H4 (cell line): ENCODE results near the gene NDUFA7. TPM values are rescaled to one million over a fixed set of nuclear protein-coding genes. Genes with fewer than 3 reads are reported as not detected.
"Not testable (repeated sequence)": the region's sequence is repeated elsewhere in the genome, so short reads cannot be mapped to it uniquely, and the experiment has no call there.

Source experiments
- DNase-seq: peaks from one replicate; pipeline ENCODE4 v3.0.0-alpha.2; 2015; ENCODE audit warnings: low spot score
- total RNA-seq: library from RNA; depleted of rRNA; stranded (reverse); fragments of >200 nt; shearing (Covaris generic); gene quantifications from 2 replicates; pipeline ENCODE4 v1.2.3, GENCODE V29; 2014

The NDUFA7 gene
- total RNA-seq, 1 experiment from 2014 or later = 71.5 TPM

DNA sequence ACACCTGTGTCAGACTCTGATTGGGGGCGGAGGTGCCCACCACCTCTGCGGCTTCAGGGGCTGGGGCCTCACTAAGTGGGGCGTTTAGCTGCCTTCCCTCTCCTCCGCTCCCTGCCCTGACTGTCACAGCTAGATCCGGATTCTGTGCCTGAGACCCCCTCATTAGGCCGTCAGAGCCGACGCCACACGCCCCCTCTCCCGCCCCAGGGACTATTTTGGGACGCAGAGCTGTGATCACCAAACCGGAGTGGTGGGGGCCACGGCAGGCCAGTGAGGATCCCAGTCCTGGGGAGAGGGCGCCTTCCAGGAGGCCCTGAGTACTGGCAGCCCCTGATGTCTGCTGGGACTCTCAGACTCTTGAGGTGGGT lies 21.1 kb upstream of the NDUFA7 start:
- DNase-seq = no peak

DNA sequence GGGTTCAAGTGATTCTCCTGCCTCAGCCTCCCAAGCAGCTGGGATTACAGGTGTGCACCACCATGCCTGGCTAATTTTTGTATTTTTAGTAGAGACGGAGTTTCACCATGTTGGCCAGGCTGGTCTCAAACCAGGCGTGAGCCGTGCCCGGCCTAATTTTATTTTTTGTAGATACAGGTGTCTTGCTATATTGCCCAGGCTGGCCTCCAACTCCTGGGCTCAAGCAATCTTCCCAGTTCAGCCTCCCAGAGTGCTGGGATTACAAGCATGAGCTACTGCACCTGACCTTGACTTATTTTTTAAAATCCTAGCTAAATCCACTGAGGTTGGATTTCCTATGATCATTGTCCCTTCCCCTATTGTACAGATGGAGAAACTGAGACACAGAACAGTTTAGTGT lies 20.3 kb upstream of the NDUFA7 start:
- DNase-seq = not testable (repeated sequence)

DNA sequence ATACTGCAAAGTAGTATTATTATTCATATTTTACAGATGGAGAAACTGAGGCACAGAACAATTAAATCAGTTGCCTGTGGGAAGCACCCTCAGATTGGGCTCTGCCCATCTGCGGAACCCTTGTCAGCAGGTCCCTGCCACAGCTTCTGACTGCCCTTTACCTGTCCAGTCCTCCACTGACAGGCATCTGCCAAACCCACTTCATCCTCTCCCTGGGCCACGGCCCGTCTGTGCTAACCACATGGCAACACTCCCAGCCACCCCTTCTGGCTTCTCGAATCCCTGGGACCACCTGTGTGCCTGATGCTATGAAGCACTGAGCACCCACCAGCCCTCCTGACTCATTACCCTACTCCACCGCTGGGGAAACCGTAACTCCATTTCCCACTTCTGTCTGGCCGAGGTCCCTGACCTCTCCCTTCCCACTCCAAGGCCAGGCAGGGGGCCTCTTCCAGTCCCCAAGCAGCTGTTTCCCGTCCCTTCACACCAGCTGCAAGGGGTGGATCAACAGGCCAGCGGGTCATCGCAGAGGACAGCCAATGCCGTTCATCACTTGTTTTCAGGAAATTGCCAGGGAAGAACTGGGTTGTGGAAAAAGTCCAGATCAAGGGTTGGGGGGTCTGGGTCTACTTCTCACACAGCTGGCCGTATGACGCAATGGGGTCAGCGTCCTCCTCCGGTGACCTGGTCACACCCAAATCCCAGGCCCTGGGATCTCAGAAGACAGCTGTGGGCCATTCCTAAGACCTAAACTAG lies 19.3 kb upstream of the NDUFA7 start:
- no peak for DNase-seq

DNA sequence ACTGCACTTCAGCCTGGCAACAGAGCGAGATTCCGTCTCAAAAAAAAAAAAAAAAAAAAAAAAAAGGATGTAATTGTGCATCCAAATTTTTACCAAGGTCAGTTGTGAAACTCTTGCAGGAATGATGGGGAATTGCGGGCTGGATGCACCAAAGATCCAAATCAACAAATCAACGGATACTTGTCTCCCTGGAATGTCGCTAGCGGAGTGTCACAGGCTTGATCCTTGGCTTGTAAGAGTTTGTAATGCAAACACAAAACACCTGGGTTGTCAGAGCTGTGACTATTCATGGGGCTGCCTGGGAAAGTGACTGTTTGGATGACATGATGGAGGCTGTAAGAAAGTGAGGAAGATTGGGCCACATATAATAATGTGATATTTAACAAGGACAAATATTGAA lies 17.7 kb upstream of the NDUFA7 start:
- no peak for DNase-seq

DNA sequence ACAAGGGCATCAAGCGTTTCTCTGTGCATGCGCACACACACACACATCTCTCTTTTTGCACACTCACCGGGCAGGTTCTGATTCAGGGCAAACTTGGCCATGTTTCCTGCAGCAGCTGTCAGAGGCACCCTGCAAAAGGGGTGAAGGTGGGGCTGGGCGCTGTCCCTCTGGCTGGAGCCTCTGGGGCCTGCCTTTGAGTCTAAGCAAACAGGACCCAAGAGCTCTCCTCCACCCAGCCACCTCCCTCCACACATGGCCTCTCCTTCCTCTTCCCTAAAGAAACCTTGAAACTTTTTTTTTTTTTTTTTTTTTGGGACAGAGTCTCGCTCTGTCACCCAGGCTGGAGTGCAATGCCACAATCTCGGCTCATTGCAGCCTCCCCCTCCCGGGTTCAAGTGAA lies 16.6 kb upstream of the NDUFA7 start:
- DNase-seq = no peak

DNA sequence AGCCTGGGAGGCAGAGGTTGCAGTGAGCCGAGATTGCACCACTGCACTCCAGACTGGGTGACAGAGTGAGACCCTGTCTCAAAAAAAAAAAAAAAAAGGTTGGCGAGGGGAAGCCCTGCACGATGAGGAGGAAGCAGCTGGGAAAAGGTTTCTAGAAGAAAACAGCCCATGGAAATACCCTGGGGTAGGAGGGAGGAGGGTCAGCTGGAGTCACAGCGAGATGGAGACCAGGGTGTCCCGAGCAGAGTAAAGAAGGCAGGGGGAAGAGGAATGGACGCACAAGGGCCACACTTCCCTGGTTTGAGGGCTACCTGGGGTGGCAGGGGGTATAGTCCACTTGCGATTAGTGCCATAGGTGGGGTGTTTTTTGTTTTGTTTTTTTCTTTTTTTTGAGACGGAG lies 15.5 kb upstream of the NDUFA7 start:
- DNase-seq = no peak

DNA sequence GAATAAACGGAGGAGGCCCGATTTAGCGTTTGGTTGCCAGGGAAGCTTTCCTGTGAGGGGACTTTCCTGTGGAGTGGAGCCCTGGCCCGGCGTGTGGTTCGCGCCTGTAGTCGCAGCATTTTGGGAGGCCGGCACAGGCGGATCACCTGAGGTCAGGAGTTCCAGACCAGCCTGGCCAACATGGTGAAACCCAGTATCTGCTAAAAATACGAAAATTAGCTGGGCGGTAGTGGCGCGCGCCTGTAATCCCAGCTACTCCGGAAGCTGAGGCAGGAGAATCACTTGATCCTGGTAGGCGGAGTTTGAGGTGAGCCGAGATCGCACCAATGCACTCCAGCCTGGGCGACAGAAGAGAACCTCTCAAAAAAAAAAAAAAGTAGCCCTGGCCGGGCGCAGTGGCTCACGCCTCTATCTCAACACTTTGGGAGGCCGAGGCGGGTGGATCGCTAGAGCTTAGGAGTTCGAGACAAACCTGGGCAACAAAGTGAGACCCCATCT lies 14.9 kb upstream of the NDUFA7 start:
- no peak for DNase-seq

DNA sequence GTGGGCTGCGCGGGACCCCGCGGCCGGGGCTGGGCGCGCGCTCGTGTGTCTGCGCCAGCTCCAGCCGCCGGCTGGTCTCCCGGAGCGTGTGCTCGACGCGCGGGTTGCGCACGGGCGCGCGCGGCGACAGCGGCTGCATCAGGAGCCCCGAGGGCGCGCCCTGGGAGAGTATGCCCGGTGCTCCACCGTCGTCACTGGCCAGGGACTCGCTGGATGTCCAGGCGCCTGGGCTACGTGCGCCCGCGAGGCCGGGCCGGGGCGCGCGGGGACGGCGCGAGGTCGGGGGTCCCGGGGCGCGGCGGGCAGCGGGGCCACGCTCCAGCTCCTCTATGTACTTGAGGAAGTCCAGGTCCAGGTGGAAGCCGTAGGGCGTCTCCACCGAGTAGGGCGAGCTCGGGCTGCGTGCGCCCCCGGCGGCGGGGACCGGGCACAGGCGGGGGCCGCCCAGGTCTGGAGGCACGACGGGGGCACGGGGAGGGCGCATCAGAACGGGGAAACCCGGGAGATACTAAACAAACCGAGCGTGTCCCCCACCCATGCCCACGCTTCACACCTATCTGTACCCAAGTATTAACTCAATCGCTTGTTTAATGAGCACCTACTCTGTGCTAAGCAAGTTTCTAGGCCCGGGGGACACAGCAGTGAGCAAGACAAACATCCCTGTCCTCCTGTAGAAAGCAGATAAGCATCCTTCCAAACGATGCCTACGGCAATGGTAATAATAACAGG lies 14.3 kb upstream of the NDUFA7 start:
- no peak for DNase-seq

DNA sequence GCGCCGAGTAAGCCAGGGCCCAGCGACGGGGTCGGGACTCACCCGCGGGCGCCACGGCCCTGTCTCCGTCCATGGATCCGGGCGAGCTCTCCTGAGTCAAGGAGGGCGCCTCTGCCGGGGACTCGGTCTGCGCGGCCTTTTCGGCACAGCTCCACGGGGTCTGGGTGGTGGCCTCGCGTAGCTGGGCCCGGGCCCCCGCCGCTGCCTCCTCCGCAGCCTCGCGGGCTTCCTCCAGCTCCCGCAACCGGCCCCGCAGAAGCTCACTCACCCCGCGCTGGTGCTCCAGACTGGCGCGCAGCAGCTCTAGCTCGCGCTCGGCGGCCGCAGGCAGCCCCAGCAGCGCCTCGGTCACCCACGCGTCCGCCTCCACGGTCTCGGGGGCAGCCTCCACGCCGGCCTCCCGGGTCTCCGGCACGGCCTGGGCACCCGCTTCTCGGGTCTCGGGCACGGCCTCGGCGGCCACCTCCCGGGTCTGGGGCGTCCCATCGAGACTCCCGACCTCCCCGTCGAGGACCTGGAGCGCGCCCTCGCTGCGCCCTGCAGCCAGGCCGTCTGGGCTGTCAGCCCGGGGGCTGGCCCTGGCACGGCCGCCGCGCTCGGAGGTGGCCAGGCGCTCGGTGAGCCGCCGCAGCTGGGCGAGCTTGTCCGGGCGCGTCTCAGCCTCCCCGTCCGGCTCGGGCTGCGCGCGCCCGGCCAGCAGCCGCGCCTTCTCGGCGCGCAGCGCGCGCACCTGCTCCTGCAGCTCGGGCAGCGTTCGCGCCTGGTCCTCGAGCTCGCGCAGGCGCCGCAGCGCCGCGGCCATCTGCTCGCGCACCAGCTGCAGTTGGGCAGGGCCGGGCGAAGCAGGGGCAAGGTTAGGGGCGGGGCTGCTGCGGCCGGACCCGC lies 13.5 kb upstream of the NDUFA7 start:
- no peak for DNase-seq

DNA sequence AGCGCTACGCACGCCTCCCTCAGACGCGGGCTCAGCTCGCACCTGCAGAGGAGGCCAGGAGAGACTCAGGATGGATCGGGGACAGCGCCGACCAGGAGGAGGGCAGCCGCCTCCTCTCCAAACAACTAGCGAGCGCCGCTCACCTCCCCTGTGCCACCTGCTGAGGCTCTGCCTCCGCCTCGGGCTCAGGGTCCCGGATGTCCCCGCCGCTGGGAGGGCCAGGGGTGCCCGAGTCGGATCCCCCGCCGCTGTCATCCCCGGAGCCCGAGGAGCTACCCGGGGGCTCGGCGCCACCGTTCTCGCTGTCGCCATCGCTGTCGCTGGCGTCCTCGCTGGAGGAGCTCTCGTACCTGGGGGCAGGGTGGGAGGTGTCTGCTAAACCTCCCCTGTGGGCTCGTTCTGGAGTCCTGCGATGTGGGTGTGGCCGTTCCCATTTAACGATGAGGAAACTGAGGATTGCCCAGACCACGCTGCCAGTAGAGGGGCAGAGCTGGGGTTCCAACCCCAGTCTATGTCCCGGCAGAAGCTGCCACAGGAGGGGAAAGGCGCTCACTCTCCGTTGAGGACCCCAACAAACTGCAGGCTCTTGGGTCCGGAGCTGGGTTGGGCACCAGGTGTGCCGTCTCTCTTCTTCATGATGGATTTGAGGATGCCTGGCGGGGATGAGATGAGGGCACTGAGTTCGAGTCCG lies 12.7 kb upstream of the NDUFA7 start:
- DNase-seq = no peak

DNA sequence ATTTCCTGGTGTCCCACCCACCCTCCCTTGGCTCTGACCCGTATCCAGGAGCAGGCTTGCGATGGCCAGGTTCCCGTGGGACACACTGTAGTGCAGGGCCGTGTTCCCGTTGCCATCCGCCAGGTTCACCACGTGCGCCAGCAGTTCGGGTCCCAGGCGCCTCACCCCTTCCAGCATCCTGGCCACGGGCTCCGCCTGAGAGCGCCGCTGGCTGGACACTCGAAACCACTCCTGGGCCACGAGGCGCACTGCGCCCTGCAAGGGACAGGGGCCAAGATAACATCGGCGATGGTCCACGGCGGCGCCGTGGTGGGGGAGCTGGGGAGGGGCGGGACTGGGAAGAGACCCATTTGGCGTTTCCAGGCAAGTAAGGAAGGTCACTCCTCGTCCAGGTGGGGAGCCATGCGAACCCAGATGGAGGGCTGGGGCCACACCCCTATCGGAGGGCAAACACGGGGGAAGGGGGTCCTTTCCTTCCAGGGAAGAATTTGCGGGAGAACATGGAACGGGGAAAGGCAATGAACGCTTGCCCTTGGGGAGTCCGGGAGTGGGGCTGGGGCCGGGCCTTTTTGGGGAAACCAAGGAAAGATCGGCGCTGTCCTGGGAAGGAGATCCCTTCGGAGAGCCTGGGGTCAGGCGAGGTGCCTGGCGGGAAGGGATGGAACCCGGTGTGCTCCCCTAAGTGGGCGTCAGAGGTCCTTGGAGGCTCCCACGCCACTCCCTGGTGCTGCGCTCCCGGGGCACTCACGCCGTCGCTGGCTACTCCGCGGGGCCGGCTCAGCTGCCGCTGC lies 12.0 kb upstream of the NDUFA7 start:
- no peak for DNase-seq

DNA sequence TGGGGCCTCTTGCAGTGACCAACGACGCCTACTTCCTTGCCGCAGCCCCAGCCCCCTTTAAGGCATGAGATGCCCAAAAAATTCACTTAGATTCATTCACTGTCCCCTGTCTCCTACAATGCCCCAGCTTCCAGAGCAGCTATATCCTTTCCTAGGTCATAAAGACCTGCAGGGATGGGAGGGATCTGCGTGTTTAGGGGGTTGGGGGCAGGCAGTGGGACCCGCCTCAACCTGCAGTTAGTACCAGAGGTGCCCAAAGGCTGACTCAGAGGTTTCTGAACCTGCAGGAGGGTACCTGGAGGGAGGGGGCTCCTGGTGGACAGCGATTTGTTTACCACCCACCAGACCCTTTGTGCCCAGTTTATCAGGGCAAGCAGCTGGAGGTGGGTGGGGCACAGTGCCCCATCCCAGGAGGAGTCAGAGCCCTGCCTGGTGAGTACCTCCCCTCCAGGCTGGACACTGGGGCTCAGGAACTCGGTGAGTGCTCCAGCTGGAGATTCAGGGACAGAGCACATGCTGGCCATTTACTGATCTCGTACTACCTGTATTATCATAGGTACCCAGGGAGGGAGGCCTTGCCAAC lies 10.2 kb upstream of the NDUFA7 start:
- DNase-seq = no peak

DNA sequence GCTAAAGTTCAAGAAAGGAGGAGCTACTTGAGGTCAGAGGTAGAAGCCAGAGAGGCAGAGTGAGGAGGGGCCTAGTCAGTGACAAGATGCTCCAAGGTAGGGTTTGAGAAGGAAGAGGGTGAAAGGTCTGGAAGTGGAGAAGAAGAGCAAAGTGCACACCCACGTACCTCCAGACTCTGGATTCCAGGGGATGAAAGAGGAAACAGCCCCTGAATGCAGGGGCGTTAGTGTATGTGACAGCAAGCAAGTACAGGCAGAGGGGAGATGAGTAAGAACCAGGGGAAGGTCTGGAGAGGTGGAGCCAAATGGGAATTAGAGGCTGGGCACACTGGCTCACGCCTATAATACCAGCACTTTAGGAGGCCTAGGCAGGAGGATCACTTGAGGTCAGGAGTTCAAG lies 8.8 kb upstream of the NDUFA7 start:
- DNase-seq = no peak

DNA sequence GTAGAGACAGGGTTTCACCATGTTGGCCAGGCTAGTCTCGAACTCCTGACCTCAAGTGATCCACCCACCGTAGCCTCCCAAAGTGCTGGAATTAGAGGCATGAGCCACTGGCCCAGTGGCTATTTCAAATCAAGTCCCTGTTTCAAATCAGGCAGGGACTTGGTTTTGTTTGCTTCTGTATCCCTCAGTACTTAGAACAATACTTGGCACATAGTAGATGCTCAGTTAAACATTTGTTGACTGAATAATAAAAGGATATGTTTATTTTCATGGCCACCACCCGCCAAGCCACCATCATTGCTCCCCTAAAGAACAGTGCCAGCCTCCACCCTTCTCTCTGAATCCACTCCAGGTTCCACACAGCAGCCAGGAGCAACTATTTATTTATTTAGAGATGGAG lies 4.3 kb upstream of the NDUFA7 start:
- DNase-seq = no peak

DNA sequence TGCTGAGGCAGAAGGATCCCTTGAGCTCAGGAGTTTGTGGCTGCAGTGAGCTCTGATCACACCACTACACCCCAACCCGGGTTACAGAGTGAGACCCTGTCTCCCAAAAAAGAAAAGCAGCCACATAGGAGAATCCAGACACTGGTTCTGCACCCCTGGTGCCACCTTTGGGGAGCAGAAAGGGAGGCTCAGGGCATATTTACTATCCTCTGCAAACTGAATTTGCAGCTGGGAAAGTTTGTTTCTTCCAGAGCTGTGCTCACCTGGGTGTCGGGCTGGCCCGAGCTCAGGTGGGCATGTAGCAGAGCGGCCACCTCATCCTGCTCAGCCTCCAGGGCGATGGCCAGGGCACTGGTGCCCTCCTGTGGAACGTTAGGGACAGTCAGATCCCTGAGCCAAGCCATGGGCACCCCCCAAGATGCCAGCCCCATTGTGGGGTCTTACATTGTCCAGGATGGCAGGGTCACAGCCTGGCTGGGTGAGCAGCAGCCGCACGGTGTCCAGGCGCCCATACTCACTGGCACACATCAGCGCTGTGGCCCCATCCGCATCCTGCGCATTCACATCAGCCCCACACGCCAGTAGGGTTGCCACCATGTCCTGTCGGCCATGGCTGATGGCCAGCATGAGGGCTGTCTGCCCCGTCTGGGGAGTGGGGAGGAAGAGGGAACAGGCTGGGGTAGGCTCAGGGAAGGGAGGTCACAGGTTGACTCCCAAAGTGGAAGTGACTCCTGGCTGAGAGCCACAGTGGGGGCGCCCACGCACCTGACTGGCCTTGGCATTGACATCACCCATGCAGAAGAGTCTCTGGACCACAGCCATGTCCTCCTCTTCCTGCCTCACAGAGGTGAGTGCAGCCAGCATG lies 3.2 kb upstream of the NDUFA7 start:
- no peak for DNase-seq

DNA sequence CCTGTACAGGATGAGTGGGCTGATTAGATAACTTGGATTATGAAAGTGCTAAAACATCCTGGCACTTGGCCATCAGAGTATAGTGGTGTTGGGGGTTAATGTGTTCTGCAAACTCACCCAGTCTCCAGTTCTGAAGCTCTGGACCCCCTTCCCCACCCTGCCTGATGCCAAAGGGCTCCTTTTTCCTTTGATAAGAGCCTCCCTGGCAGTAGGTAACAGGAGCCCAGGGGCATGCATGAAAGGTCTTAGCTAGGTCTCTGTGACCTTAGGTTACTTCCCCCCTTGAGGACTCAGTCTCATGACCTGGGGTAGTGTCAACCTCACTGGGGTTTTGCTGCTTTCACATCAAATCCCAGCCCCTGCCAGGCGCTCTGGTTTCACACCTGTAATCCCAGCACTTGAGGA lies 2.6 kb upstream of the NDUFA7 start:
- DNase-seq = no peak

DNA sequence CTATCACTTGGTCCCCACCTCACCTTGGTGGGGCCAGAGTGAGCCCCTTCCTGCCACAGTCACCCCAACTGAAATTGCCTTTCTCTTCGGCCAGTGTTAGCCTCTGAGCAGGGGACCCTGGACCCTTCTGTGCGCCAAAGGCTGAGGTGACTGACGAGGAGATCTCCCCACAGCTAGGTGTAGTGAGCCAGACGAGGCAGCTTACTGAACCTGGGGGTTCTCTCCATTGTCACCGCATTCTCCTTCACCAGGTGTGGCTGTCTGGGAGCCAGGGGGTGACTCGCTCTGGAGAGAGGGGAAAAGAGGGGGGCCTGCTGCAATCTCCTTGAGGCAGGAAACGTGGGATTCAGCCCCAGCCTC lies 1.4 kb upstream of the NDUFA7 start:
- no peak for DNase-seq

DNA sequence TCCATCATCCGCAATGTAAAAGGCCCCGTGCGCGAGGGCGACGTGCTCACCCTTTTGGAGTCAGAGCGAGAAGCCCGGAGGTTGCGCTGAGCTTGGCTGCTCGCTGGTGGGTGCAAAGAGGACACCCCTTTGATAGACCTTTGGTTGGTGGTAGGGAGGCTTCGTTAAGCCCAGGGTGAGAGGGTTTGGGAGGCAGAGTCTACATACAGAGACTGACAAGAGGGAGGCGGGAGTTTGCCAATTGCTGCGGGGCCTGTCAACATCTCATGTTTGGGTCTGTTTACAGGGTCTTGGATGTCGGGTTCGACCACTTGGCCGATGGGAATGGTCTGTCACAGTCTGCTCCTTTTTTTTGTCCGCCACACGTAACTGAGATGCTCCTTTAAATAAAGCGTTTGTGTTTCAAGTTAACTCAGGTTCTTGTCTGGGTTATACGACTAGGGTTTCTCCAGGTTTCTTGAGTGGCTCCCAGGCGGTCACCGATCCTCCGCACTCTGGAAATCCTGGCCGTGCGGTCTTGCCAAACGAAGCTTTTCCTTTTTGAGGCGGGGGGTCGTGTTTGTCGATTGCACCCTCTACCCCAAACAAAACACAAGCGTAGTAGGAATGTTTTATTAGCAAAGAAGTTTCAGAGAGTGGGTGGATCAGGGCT lies 937 bp upstream of the NDUFA7 start:
- no peak for DNase-seq

DNA sequence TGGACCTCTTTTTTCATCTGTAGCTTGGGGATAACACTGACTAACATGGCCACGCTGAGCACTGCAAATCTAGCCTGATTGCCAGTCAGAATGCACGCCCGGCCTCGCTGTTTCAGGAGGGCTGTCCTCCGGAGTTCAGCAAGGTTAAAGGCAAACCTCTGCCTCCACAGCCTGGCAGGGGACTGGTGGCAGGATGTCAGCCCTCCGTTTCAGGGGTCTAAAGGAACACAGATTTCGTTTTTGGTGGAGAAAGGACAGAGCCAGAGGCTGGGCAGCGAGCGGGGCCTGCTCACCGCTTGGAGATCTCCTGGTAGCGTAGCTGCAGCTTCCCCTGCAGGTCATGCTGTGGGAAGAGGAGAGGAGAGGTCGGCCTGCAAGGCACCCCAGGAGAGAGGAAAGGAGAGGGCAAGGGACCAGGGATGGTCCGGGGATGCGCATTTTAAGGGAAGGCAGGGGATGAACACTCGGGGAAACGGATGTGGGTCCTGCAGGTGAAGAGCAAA lies 560 bp downstream of the NDUFA7 start:
- DNase-seq = no peak
